ENCODE results near the gene RAI14. TPM values are rescaled to one million over a fixed set of nuclear protein-coding genes. Genes with fewer than 3 reads are reported as not detected.
A peak's percentile ranks its signal among the peaks of the same experiment; 100 is the strongest.

RAI14 gene
- polyA plus RNA-seq (2012; ENCODE audit: missing spikeins) = 5.6 TPM

- peak; percentile 27 for DNase-seq (ENCODE audit: insufficient read length)
- no peak for FAIRE-seq
- TF ChIP-seq POLR2A (IDR thresholded peaks at IDR 0.05; ENCODE audit: low read depth, low read length) (no peak), POLR2AphosphoS5 (IDR thresholded peaks at IDR 0.05; ENCODE audit: low read depth, low read length) (no peak), TAF1 (IDR thresholded peaks at IDR 0.05; ENCODE audit: borderline replicate concordance, low read depth, low read length) (no peak)
These were observed at the start of gene RAI14 for GRCh38 chr5:34656001-34656699. TSS of gene RAI14 (plus strand) at chr5:34656328. CDS start at chr5:34686920, 30,592 bp downstream.

- TF ChIP-seq POLR2AphosphoS5 (IDR thresholded peaks at IDR 0.05; ENCODE audit: low read depth, low read length) = no peak
- TF ChIP-seq TAF1 (IDR thresholded peaks at IDR 0.05; ENCODE audit: borderline replicate concordance, low read depth, low read length) = no peak
- TF ChIP-seq POLR2A (IDR thresholded peaks at IDR 0.05; ENCODE audit: low read depth, low read length) = no peak
- no peak for FAIRE-seq
- DNase-seq (ENCODE audit: insufficient read length) = no peak
These were observed 47.8 kb upstream of the RAI14 start for GRCh38 chr5:34608368-34608767.

- DNase-seq (ENCODE audit: insufficient read length) (no peak), FAIRE-seq (no peak)
- no peak for TF ChIP-seq TAF1 (IDR thresholded peaks at IDR 0.05; ENCODE audit: borderline replicate concordance, low read depth, low read length)
- no peak for TF ChIP-seq POLR2A (IDR thresholded peaks at IDR 0.05; ENCODE audit: low read depth, low read length)
- no peak for TF ChIP-seq POLR2AphosphoS5 (IDR thresholded peaks at IDR 0.05; ENCODE audit: low read depth, low read length)
These were observed 47.1 kb upstream of the RAI14 start for GRCh38 chr5:34608859-34609648.

GRCh38 chr5:34609951-34610441 is 46.1 kb upstream of the RAI14 start:
- FAIRE-seq = no peak
- TF ChIP-seq TAF1 (IDR thresholded peaks at IDR 0.05; ENCODE audit: borderline replicate concordance, low read depth, low read length) (no peak), POLR2AphosphoS5 (IDR thresholded peaks at IDR 0.05; ENCODE audit: low read depth, low read length) (no peak), POLR2A (IDR thresholded peaks at IDR 0.05; ENCODE audit: low read depth, low read length) (no peak)
- DNase-seq (ENCODE audit: insufficient read length) = no peak

- TF ChIP-seq POLR2A (IDR thresholded peaks at IDR 0.05; ENCODE audit: low read depth, low read length) (no peak), TAF1 (IDR thresholded peaks at IDR 0.05; ENCODE audit: borderline replicate concordance, low read depth, low read length) (no peak), POLR2AphosphoS5 (IDR thresholded peaks at IDR 0.05; ENCODE audit: low read depth, low read length) (no peak)
- no peak for DNase-seq (ENCODE audit: insufficient read length)
- FAIRE-seq = no peak
These were observed 45.6 kb upstream of the RAI14 start for GRCh38 chr5:34610546-34610945.

- TF ChIP-seq POLR2A (IDR thresholded peaks at IDR 0.05; ENCODE audit: low read depth, low read length) (no peak), POLR2AphosphoS5 (IDR thresholded peaks at IDR 0.05; ENCODE audit: low read depth, low read length) (no peak), TAF1 (IDR thresholded peaks at IDR 0.05; ENCODE audit: borderline replicate concordance, low read depth, low read length) (no peak)
- FAIRE-seq (no peak), DNase-seq (ENCODE audit: insufficient read length) (no peak)
These were observed 44.4 kb upstream of the RAI14 start for GRCh38 chr5:34611464-34612415.

- DNase-seq (ENCODE audit: insufficient read length) (no peak), FAIRE-seq (no peak)
- TF ChIP-seq POLR2AphosphoS5 (IDR thresholded peaks at IDR 0.05; ENCODE audit: low read depth, low read length) (no peak), POLR2A (IDR thresholded peaks at IDR 0.05; ENCODE audit: low read depth, low read length) (no peak), TAF1 (IDR thresholded peaks at IDR 0.05; ENCODE audit: borderline replicate concordance, low read depth, low read length) (no peak)
These were observed 39.5 kb upstream of the RAI14 start for GRCh38 chr5:34616651-34617050.

- TF ChIP-seq TAF1 (IDR thresholded peaks at IDR 0.05; ENCODE audit: borderline replicate concordance, low read depth, low read length) = no peak
- no peak for TF ChIP-seq POLR2AphosphoS5 (IDR thresholded peaks at IDR 0.05; ENCODE audit: low read depth, low read length)
- no peak for TF ChIP-seq POLR2A (IDR thresholded peaks at IDR 0.05; ENCODE audit: low read depth, low read length)
- FAIRE-seq (no peak), DNase-seq (ENCODE audit: insufficient read length) (no peak)
These were observed 37.6 kb upstream of the RAI14 start for GRCh38 chr5:34618371-34619065.

GRCh38 chr5:34620185-34620584 is 35.9 kb upstream of the RAI14 start:
- TF ChIP-seq POLR2A (IDR thresholded peaks at IDR 0.05; ENCODE audit: low read depth, low read length) (no peak), POLR2AphosphoS5 (IDR thresholded peaks at IDR 0.05; ENCODE audit: low read depth, low read length) (no peak), TAF1 (IDR thresholded peaks at IDR 0.05; ENCODE audit: borderline replicate concordance, low read depth, low read length) (no peak)
- FAIRE-seq (no peak), DNase-seq (ENCODE audit: insufficient read length) (no peak)

Measured in GM12892 (cell line).